ENCODE data around the gene CYTH1.

- no peak for TF ChIP-seq CTCF (conservative IDR thresholded peaks at IDR 0.05; ENCODE audit: low read length)
- TF ChIP-seq EZH2phosphoT487 (IDR thresholded peaks at IDR 0.05; ENCODE audit: borderline replicate concordance, low read depth, low read length): no peak
Measured at GRCh38 chr17:78826421-78826820, 44.3 kb upstream of the CYTH1 start.

All from OCI-LY7 (cell line).